RWPE1 (cell line): ENCODE results near the gene TMEM106C.
A peak's percentile ranks its signal among the peaks of the same experiment; 100 is the strongest.

Experiments used
- CTCF ChIA-PET: fragments of 350-600 bp; sonication (Branson Sonifier 250); formaldehyde crosslinking; extraction: SDS; loops from one replicate; lab custom pipeline; 2021; lab: Yijun Ruan, JAX
- POLR2A ChIA-PET: fragments of 400-600 bp; formaldehyde crosslinking; extraction: SDS; loops from one replicate; lab custom pipeline; 2020; ENCODE audit warnings: antibody characterized with exemption; ENCODE audit not compliant: low non-redundant PET; lab: Yijun Ruan, JAX
- DNase-seq: peaks from one replicate; pipeline ENCODE4 v3.0.0; 2012; ENCODE audit warnings: low spot score
- H3K27ac ChIP-seq: fragments of 450-650 bp; 2 replicates; pipeline ENCODE4 v1.5.1; 2017
- CTCF ChIP-seq: fragments of 450-650 bp; conservative IDR thresholded peaks from 2 replicates; pipeline ENCODE4 v1.5.1; 2017; ENCODE audit warnings: low read depth, mild to moderate bottlenecking

TMEM106C gene

GRCh38 chr12:47963340-47964040 is at the start of gene TMEM106C:
Gene TMEM106C (plus strand): TSS chr12:47963596. CDS start chr12:47964237, 641 bp downstream.
- POLR2A ChIA-PET, result interaction anchor here (0.8 kb wide), 1 partner anchor 59 kb away, joined by 3 read pairs; the partner anchor contains the start of gene VDR
- H3K27ac ChIP-seq, result peak within 1 kb of the TSS; percentile 47
- CTCF ChIA-PET, result interaction anchor here (0.6 to 1.7 kb wide), 17 partner anchors 9 to 1951 kb away, joined by 3 to 11 read pairs (median 3); no protein-coding TSS in a partner anchor
- TF ChIP-seq CTCF, result peak; percentile 98
- peak; percentile 97 for DNase-seq

GRCh38 chr12:47920913-47921312 is 42.5 kb upstream of the TMEM106C start:
- no peak for TF ChIP-seq CTCF
- CTCF ChIA-PET, result no interaction called here
- DNase-seq, result no peak
- POLR2A ChIA-PET, result no interaction called here
- H3K27ac ChIP-seq, result no peak overlapping the region

- H3K27ac ChIP-seq, result no peak overlapping the region
- no peak for DNase-seq
- CTCF ChIA-PET, result interaction anchor here (0.6 kb wide), 2 partner anchors 28 to 147 kb away, joined by 3 read pairs; no protein-coding TSS in a partner anchor
- POLR2A ChIA-PET, result no interaction called here
- no peak for TF ChIP-seq CTCF
Observed at GRCh38 chr12:47921907-47922306, 41.5 kb upstream of the TMEM106C start.

- POLR2A ChIA-PET, result no interaction called here
- no peak overlapping the region for H3K27ac ChIP-seq
- DNase-seq, result no peak
- no peak for TF ChIP-seq CTCF
- CTCF ChIA-PET, result interaction anchor here (1.0 kb wide), 1 partner anchor 22 kb away, joined by 3 read pairs; no protein-coding TSS in a partner anchor
Observed at GRCh38 chr12:47927346-47927745, 36.0 kb upstream of the TMEM106C start.

- CTCF ChIA-PET, result no interaction called here
- POLR2A ChIA-PET, result interaction anchor here (0.5 kb wide), 1 partner anchor 15 kb away, joined by 3 read pairs; no protein-coding TSS in a partner anchor
- no peak for TF ChIP-seq CTCF
- DNase-seq, result no peak
- no peak overlapping the region for H3K27ac ChIP-seq
Observed at GRCh38 chr12:47930634-47931033, 32.8 kb upstream of the TMEM106C start.

- no peak overlapping the region for H3K27ac ChIP-seq
- ChIA-PET POLR2A (no interaction called here), CTCF (no interaction called here)
- no peak for TF ChIP-seq CTCF
- no peak for DNase-seq
Observed at GRCh38 chr12:47931187-47931586, 32.2 kb upstream of the TMEM106C start.
